A673 (cell line): ENCODE measurements around the gene SLC23A2. TPM values are rescaled to one million over a fixed set of nuclear protein-coding genes. Genes with fewer than 3 reads are reported as not detected.

Experiments
- BruUV-seq: library from RNA; stranded (reverse); fragments of 400-500 nt; replicated peaks from 2 replicates; lab custom pipeline; 2021; lab: Mats Ljungman, UMichigan
- CTCF ChIA-PET: fragments of 300-600 bp; sonication (Branson Sonifier 250); formaldehyde crosslinking; loops from one replicate; lab custom pipeline; 2022; ENCODE audit warnings: antibody characterized with exemption; lab: Charles Lee
- POLR2A ChIA-PET: fragments of 300-600 bp; sonication (Branson Sonifier 250); formaldehyde crosslinking; loops from one replicate; lab custom pipeline; 2022; ENCODE audit warnings: antibody characterized with exemption; ENCODE audit not compliant: low non-redundant PET; lab: Charles Lee
- DNase-seq: peaks from one replicate; pipeline ENCODE4 v3.0.0-alpha.2; 2015; ENCODE audit warnings: low spot score
- H3K27ac ChIP-seq: fragments of 200-600 bp; sonication (generic); 2 replicates; pipeline ENCODE4 v1.5.1; 2016; ENCODE audit warnings: mixed run types, low read depth, mild to moderate bottlenecking, mixed read lengths, antibody characterized with exemption, low read length; ENCODE audit not compliant: poor library complexity, severe bottlenecking
- H3K27me3 ChIP-seq: fragments of 200-600 bp; sonication (generic); replicated peaks from 2 replicates; pipeline ENCODE4 v1.6.1; 2017; ENCODE audit warnings: mixed run types, low read depth, mild to moderate bottlenecking, mixed read lengths, antibody characterized with exemption, low read length; ENCODE audit not compliant: insufficient read depth, poor library complexity
- H3K36me3 ChIP-seq: fragments of 200-600 bp; sonication (generic); 2 replicates; pipeline ENCODE4 v1.6.1; 2016; ENCODE audit warnings: mixed run types, mild to moderate bottlenecking, mixed read lengths, antibody characterized with exemption, low read length; ENCODE audit not compliant: insufficient read depth, poor library complexity, severe bottlenecking
- H3K4me1 ChIP-seq: fragments of 200-600 bp; sonication (generic); 2 replicates; pipeline ENCODE4 v1.6.1; 2017; ENCODE audit warnings: mixed run types, mild to moderate bottlenecking, mixed read lengths, antibody characterized with exemption, low read length; ENCODE audit not compliant: insufficient read depth, poor library complexity, severe bottlenecking
- H3K4me3 ChIP-seq: fragments of 200-600 bp; sonication (generic); 2 replicates; pipeline ENCODE4 v1.5.1; 2016; ENCODE audit warnings: low read depth, mixed run types, mild to moderate bottlenecking, mixed read lengths, low read length; ENCODE audit not compliant: poor library complexity, severe bottlenecking
- H3K9me3 ChIP-seq: fragments of 200-600 bp; sonication (generic); 2 replicates; pipeline ENCODE4 v1.6.1; 2016; ENCODE audit warnings: mixed run types, low read depth, mild to moderate bottlenecking, mixed read lengths, antibody characterized with exemption, low read length; ENCODE audit not compliant: poor library complexity, severe bottlenecking
- EZH2 ChIP-seq: fragments of 200-600 bp; sonication (generic); IDR thresholded peaks from 2 replicates; pipeline ENCODE4 v1.6.1; 2017; ENCODE audit warnings: borderline replicate concordance, low read depth, mild to moderate bottlenecking, mixed read lengths, antibody characterized with exemption, low read length; ENCODE audit not compliant: poor library complexity, severe bottlenecking
- intact Hi-C: fragments of 100-400 bp; cut with micrococcal nuclease; formaldehyde crosslinking; loops from one replicate; pipeline ENCODE4 v1.10.0; 2022; ENCODE audit not compliant: unreplicated experiment
- total RNA-seq: library from RNA; stranded (reverse); gene quantifications from 2 replicates; pipeline ENCODE4 v1.2.3, GENCODE V29; 2021
- TF ChIP-seq, protein P1 (sequence below): fragments of 300-800, 200-600 bp; sonication (generic); conservative IDR thresholded peaks from 2 replicates; pipeline ENCODE4 v1.5.1; 2017; ENCODE audit warnings: low read depth, mild to moderate bottlenecking, antibody characterized with exemption, low read length, moderate library complexity, mixed read lengths

Gene SLC23A2
- total RNA-seq, 1 experiment from 2014 or later, result 29.4 TPM

DNA sequence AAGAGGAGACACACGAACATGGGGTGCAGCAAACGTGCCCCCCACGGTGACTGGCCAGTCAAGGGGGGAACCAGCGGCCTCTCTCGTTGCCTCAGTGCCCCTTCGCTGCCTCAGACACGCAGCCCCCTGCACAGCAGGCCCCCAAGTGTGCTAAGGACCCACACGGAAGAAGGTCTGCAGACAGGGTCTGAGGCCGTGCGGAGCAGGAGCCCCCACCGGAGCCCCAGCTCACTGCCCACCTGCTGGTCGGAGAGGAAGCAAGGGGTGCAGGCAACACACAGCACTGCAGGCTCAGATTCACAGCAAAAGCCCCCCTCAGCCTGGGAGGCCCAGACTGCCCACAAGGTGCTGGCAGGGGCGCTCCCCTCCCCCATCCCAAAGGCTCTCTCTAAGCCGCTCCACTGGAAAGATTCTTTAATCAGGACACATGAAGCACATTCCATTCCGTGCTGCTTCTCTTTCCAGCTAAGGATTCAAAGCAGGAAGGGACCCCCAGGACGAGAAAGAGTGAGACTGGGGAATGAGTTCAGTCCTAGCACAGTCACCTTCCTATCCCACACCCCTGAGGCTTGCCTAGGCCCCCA, 105.1 kb downstream of the SLC23A2 start:
- Histone ChIP-seq H3K27ac (no peak overlapping the region), H3K4me3 (no peak overlapping the region), H3K9me3 (no peaks in the 10 kb centered on the region), H3K27me3 (no peaks in the 10 kb centered on the region), H3K4me1 (no peaks in the 10 kb centered on the region), H3K36me3 (peaks cover under 1% of the 10 kb centered on the region)
- no peak for DNase-seq
- ChIA-PET CTCF (no interaction called here), POLR2A (no interaction called here)
- BruUV-seq, result no TSS peak
- TF ChIP-seq, protein P1, sequence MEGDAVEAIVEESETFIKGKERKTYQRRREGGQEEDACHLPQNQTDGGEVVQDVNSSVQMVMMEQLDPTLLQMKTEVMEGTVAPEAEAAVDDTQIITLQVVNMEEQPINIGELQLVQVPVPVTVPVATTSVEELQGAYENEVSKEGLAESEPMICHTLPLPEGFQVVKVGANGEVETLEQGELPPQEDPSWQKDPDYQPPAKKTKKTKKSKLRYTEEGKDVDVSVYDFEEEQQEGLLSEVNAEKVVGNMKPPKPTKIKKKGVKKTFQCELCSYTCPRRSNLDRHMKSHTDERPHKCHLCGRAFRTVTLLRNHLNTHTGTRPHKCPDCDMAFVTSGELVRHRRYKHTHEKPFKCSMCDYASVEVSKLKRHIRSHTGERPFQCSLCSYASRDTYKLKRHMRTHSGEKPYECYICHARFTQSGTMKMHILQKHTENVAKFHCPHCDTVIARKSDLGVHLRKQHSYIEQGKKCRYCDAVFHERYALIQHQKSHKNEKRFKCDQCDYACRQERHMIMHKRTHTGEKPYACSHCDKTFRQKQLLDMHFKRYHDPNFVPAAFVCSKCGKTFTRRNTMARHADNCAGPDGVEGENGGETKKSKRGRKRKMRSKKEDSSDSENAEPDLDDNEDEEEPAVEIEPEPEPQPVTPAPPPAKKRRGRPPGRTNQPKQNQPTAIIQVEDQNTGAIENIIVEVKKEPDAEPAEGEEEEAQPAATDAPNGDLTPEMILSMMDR, result no peak
- no peak for TF ChIP-seq EZH2
- intact Hi-C loops, result no loop called here

DNA sequence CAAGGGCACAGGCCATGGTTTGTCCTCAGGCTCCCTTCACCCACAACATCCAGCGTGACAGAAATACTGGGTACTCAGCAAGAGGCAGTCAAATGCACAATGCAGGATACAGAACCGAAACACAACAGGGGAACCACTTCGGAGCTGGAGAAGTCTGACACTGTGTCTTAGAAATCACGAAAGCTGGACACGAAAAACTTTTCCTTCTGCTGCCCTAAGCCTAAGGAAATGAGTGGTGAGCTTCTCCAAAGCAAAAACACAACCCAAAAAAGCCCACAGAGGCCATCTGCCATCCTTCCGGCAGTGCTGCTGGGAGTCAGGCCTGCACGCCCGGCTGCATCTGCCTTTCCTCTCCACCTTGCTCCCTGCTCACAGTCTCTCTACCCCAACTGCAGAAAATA, 106.3 kb downstream of the SLC23A2 start:
- CTCF ChIA-PET, result no interaction called here
- intact Hi-C loops, result no loop called here
- no peak for DNase-seq
- POLR2A ChIA-PET, result no interaction called here
- Histone ChIP-seq H3K27ac (no peak overlapping the region), H3K27me3 (no peaks in the 10 kb centered on the region), H3K4me3 (no peak overlapping the region), H3K9me3 (no peaks in the 10 kb centered on the region), H3K4me1 (no peaks in the 10 kb centered on the region), H3K36me3 (no peaks in the 10 kb centered on the region)
- TF ChIP-seq EZH2, result no peak
- TF ChIP-seq, protein P1, result no peak
- BruUV-seq, result no TSS peak

DNA sequence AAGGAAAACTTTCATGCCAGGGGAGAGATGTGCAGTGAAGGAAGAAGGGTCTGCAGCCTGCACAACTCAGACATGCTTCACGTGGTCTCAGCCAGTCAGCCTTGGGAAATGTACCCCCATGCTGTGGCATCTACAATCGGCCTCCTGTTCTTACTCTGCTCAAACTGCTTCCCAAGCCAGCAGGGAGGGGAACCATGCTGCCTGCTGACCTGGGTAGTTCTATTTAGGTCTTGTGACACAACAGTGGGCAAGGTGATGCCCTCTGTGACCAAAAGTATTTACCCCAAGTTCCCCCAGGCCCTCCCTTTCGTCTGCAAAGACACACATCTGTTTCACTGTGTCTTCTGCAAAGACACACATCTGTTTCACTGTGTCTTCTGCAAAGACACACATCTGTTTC, 106.9 kb downstream of the SLC23A2 start:
- H3K4me1 ChIP-seq, result no peaks in the 10 kb centered on the region
- no peak for TF ChIP-seq EZH2
- TF ChIP-seq, protein P1, result no peak
- ChIA-PET POLR2A (no interaction called here), CTCF (no interaction called here)
- no TSS peak for BruUV-seq
- no peak overlapping the region for H3K27ac ChIP-seq
- DNase-seq, result no peak
- H3K9me3 ChIP-seq, result no peaks in the 10 kb centered on the region
- intact Hi-C loops, result no loop called here
- no peaks in the 10 kb centered on the region for H3K36me3 ChIP-seq
- no peak overlapping the region for H3K4me3 ChIP-seq
- no peaks in the 10 kb centered on the region for H3K27me3 ChIP-seq
